Measurements from ENCODE around the gene PTPN23. TPM values are rescaled to one million over a fixed set of nuclear protein-coding genes. Genes with fewer than 3 reads are reported as not detected.

PTPN23 gene
- polyA plus RNA-seq, 1 donor from 2014 or later, result 36.2 TPM

DNA sequence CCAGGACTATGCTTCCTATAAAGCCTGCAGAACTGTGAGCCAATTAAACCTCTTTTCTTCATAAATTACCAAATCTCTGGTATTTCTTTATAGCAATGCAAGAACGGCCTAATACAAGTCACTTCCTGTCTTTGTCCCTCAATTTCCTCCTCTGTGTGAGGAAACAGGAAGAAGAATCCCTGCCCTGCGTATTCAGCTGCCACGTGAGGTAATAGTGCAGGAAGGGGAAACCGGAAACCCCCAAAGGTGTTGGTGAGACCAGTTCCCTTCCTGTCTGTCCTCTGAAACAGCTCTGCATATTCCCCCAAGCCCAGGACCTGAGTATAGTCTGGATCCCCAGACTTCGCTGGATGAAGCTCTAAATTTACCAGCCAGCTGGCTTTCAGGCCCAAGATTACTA, 18.1 kb upstream of the PTPN23 start:
- no peaks in the 10 kb centered on the region for H3K9me3 ChIP-seq (ENCODE audit: low read length)
- H3K27ac ChIP-seq (ENCODE audit: low read length), result no peak overlapping the region
- no peaks in the 10 kb centered on the region for H3K9me2 ChIP-seq (ENCODE audit: insufficient read depth, low read length)
- H3F3A ChIP-seq (ENCODE audit: insufficient read depth, low read length, poor library complexity, severe bottlenecking), result no peaks in the 10 kb centered on the region
- no peak overlapping the region for H2AFZ ChIP-seq (ENCODE audit: low read depth, low read length)
- no peaks in the 10 kb centered on the region for H4K20me1 ChIP-seq (ENCODE audit: insufficient read depth)
- no peak overlapping the region for H3K4me3 ChIP-seq (ENCODE audit: low read length)
- H3K36me3 ChIP-seq (ENCODE audit: insufficient read depth, low read length), result no peaks in the 10 kb centered on the region
- TF ChIP-seq CTCF (IDR thresholded peaks at IDR 0.05; ENCODE audit: poor library complexity, severe bottlenecking) (no peak), TAF1 (IDR thresholded peaks at IDR 0.05; ENCODE audit: low read depth) (no peak), EP300 (conservative IDR thresholded peaks at IDR 0.05; ENCODE audit: poor library complexity, severe bottlenecking) (no peak), POLR2AphosphoS5 (IDR thresholded peaks at IDR 0.05) (no peak), RAD21 (conservative IDR thresholded peaks at IDR 0.05) (no peak), EZH2 (IDR thresholded peaks at IDR 0.05; ENCODE audit: borderline replicate concordance, insufficient read depth, low read length, poor library complexity, severe bottlenecking) (no peak), MXI1 (conservative IDR thresholded peaks at IDR 0.05; ENCODE audit: poor library complexity, severe bottlenecking) (no peak), SMC3 (conservative IDR thresholded peaks at IDR 0.05; ENCODE audit: poor library complexity) (no peak)
- TF ChIP-seq, protein P1, sequence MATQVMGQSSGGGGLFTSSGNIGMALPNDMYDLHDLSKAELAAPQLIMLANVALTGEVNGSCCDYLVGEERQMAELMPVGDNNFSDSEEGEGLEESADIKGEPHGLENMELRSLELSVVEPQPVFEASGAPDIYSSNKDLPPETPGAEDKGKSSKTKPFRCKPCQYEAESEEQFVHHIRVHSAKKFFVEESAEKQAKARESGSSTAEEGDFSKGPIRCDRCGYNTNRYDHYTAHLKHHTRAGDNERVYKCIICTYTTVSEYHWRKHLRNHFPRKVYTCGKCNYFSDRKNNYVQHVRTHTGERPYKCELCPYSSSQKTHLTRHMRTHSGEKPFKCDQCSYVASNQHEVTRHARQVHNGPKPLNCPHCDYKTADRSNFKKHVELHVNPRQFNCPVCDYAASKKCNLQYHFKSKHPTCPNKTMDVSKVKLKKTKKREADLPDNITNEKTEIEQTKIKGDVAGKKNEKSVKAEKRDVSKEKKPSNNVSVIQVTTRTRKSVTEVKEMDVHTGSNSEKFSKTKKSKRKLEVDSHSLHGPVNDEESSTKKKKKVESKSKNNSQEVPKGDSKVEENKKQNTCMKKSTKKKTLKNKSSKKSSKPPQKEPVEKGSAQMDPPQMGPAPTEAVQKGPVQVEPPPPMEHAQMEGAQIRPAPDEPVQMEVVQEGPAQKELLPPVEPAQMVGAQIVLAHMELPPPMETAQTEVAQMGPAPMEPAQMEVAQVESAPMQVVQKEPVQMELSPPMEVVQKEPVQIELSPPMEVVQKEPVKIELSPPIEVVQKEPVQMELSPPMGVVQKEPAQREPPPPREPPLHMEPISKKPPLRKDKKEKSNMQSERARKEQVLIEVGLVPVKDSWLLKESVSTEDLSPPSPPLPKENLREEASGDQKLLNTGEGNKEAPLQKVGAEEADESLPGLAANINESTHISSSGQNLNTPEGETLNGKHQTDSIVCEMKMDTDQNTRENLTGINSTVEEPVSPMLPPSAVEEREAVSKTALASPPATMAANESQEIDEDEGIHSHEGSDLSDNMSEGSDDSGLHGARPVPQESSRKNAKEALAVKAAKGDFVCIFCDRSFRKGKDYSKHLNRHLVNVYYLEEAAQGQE (IDR thresholded peaks at IDR 0.05; ENCODE audit: borderline replicate concordance), result no peak
- H3K9ac ChIP-seq (ENCODE audit: low read length), result no peak overlapping the region
- H3K79me2 ChIP-seq (replicated peaks; ENCODE audit: insufficient read depth, low read length), result no peaks in the 10 kb centered on the region
- H3K27me3 ChIP-seq (ENCODE audit: insufficient read depth, low read depth, low read length), result no peaks in the 10 kb centered on the region
- H3K4me2 ChIP-seq (ENCODE audit: low read length), result no peak overlapping the region

- H3K36me3 ChIP-seq (ENCODE audit: insufficient read depth, low read length), result no peaks in the 10 kb centered on the region
- no peaks in the 10 kb centered on the region for H3K9me3 ChIP-seq (ENCODE audit: low read length)
- no peaks in the 10 kb centered on the region for H3K9me2 ChIP-seq (ENCODE audit: insufficient read depth, low read length)
- no peak overlapping the region for H3K27ac ChIP-seq (ENCODE audit: low read length)
- no peaks in the 10 kb centered on the region for H3K27me3 ChIP-seq (ENCODE audit: insufficient read depth, low read depth, low read length)
- no peak overlapping the region for H3K4me3 ChIP-seq (ENCODE audit: low read length)
- no peak overlapping the region for H2AFZ ChIP-seq (ENCODE audit: low read depth, low read length)
- TF ChIP-seq RAD21 (conservative IDR thresholded peaks at IDR 0.05) (no peak), CTCF (IDR thresholded peaks at IDR 0.05; ENCODE audit: poor library complexity, severe bottlenecking) (no peak), POLR2AphosphoS5 (IDR thresholded peaks at IDR 0.05) (no peak), SMC3 (conservative IDR thresholded peaks at IDR 0.05; ENCODE audit: poor library complexity) (no peak), EP300 (conservative IDR thresholded peaks at IDR 0.05; ENCODE audit: poor library complexity, severe bottlenecking) (no peak)
- no peaks in the 10 kb centered on the region for H3F3A ChIP-seq (ENCODE audit: insufficient read depth, low read length, poor library complexity, severe bottlenecking)
- no peak overlapping the region for H3K4me2 ChIP-seq (ENCODE audit: low read length)
- no peak overlapping the region for H3K9ac ChIP-seq (ENCODE audit: low read length)
- no peaks in the 10 kb centered on the region for H3K79me2 ChIP-seq (replicated peaks; ENCODE audit: insufficient read depth, low read length)
- no peaks in the 10 kb centered on the region for H4K20me1 ChIP-seq (ENCODE audit: insufficient read depth)
Measured at GRCh38 chr3:47365213-47366153, 15.3 kb upstream of the PTPN23 start.

All from neural cell (in vitro differentiated cells).